DMS 273 treated with DMSO at 0.1 percent for 48 hours (cell line): ENCODE results near the gene C2CD4A.
"Not testable (repeated sequence)": the region's sequence is repeated elsewhere in the genome, so short reads cannot be mapped to it uniquely, and the experiment has no call there.

Experiments used
- DNase-seq: peaks from one replicate; lab custom pipeline; 2025; lab: John Stamatoyannopoulos, UW

The C2CD4A gene, protein sequence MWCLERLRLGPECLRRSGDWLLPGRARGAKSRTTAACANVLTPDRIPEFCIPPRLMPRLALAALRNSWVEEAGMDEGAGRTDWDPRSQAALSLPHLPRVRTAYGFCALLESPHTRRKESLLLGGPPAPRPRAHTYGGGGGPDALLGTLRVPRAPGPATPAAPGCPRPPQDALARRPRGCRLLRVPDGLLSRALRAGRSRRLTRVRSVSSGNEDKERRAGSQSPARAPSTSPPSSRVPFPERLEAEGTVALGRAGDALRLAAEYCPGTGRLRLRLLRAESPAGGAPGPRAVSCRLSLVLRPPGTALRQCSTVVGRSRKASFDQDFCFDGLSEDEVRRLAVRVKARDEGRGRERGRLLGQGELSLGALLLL

DNA sequence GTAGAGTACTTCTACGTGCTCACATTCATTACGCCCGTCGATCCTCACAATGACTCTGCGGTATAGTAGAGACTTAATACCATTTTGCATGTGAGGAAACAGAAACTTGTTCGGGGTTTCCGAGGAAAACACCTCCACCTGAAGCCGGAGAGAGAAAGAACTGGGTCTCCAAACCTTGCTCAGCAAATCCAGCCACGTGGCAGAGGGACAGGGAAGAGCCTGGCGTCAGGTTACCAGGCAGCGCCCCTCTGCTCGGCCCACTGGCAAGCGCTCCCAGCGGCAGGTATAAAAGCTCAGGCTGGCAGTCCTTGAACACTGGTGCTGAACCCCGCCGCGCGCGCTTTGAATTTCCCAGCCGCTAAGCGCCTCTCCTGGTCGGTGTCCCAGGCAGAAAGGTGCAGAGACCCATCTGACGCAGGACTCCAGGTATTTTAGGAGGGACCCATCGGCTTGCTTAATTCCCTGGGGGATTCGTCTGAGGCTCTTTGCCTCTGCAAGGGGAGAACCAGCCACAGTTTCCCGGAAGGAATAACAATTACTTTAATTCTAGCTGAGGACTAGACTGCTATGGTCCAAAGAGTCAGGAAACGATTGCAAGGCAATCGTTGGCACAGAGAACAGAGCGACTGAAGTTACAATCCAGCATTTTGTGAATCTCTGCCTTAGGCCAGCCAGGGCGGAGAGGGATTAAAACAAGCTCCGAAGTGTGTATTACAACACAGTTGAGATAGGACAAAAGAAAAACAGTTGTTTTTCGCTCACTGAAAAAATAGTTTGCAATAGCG, at the start of gene C2CD4A:
TSS of gene C2CD4A (plus strand) at position 315 of the 785 bp plus-strand sequence. CDS start 637 bp downstream, outside the sequence.
- peak; percentile 42 for DNase-seq

DNA sequence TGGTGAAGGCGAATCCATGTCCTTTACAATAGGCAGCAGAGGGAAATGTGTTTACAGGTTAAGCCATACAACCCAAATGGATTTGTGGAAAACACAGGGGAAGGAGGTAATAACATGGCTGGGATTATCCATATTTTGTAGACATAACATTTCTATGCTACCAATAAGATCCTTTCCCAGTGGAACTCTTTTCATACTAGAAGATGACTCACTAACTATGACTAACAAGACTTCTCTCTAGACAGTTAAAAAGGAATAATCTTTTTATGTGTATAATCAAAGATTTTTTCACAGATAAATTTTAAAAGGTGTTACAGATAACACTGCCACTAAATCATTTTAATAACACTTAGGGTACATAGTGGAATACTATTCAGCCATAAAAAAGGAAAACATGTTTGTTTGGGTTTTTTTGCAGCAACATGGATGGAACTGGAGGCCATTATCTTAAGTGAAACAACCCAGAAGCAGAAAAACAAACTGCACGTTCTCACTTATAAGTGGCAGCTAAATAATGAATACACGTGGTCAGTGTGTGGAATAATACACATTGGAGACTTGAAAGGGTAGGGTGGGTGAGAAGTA, 46.1 kb upstream of the C2CD4A start:
- no peak for DNase-seq

DNA sequence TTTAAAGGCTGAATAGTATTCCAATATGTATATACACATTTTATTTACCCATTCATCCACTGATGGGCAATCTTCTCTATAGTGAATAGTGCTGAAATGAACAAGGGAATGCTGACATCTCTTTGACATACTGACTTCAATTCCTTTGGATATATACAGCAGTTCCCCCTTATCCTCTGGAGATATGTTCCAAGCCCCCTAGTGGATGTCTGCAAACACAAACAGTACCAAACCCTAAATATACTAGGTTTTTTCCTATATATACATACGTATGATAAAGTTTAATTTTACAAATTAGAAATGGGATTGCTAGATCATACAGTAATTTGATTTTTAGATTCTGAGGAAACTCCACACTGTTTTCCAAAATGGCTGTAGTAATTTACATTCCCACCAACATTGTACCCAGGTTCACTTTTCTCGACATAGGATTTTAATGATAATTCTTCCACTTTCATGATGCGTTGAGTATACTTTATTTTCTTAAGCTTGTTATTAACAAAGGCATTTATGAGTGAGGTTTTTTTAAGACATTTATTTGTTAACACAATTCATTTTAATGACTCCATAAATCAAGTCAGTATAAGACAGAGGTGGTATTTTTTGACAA, 44.7 kb upstream of the C2CD4A start:
- no peak for DNase-seq

DNA sequence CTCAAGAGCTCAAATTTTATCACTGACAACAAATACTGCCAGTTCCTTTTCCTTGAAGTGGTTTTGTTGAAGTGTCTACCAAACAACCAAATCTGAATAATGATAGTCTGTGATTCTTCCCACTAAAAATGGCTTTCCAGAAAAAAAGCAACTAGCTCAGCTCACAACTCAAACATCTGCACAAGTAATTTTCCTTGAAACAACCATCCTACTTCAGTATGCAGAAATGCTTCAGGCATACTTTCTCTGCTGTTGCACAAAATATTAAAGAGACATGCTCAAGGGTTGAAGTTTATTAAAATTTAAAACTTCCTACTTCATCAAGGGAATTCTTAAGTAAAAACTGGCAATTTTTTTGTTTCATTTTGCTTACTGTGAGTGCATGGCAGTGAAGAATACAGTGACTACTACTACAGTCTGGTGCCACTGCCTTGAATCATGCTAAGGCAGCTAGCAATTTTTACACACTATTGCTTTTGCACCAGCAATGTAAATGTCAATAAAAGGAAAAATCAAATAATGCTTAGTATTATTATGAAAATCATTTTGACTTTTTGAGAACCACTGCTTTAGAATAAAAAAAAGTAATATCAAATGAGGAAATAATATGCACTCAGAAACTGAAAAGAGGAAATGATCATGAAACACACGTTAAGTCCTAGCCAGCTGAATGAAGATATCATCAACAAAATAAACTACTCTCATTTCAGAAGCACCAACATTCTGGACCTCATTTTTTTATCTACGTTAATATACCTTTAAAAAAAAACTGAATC, 40.1 kb upstream of the C2CD4A start:
- DNase-seq, result no peak

DNA sequence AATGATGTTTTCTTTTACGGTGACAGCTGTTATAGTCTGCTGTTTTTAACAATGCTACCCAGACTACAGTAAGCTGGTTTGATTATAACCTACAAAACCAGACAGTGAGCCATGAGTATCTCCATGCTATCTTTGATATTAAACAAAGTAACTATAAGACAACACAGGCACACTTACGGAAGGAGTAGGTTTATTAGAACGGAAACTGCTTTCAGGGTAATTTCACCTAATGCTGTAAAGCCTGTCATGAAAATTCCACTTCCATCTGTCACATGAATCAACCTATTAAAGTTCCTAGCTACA, 39.6 kb upstream of the C2CD4A start:
- peak; percentile 2 for DNase-seq

DNA sequence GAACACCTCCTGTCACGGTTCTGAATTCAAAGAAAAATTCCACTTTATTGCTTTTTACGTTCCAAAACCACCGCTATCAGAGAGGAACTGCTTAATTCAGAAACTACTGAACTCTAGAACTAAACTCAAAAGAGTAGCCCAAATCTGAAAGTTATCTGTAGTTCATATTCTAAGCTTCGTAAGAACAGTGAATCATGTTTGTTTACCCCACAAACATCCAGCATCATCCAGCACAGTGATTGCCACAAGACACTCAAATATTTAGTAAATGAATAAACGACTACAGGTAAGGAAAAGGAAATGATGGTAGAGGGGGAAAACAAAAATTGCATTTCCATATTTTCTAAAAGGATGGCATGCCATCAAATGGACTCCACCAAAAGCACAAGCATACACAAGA, 38.9 kb upstream of the C2CD4A start:
- DNase-seq, result no peak

DNA sequence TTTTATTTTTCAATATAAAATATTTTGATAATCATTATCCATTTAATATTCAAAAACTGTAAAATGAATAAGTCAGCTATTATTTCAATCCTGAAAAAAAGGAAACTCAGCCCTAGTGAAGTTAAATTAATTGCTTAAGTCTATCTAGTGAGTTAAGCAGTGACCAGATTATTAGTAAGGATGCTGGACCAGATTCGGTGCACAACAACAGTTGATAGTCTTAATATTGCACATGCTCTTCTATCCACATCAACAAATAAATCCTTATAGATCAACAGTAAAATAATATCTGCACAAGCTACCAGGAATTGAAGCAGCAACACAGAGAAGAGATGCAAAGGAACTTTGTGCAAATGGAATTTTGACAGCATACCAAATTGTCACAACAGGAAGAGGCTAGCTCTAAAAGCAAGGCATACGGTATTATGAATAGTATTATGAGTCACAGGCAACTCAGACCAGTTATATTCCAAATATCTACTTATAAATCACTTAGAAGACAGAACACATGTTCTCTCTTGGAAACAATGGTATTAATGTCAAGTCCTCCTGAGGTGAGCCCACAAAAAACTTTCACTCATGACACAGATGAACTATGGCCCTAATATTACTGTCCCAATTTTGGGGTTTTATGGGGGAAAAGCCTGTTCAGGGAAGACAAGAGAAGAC, 31.4 kb upstream of the C2CD4A start:
- DNase-seq, result no peak

DNA sequence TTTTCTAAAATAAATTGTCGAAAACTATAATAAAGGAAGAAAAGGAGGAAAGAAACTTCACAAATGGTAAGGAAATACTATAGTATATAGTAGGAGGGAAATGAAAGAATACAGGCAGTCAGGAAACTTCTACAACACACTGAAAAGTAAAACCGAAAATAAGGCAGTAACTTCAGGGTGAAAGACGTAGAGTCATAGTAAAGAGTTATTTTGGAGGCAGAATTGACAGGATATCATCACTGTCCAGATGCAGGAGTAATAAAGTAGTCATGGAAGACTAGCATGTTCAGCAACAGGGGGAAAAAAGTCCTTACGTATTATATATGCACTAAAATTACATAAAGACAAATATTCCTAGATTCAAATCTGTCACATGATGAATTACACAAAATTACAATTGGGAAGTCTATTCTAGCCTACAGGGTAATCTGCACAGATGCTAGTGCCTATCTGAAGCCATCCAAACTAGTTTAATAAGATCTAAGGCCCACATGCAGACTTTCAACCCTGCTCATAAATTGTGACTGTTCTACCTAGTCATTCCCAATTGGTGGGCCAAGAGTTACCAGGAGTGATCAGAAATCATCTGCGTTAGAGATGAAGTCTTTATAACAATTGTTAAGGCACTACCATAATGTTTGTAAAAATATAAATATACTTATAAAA, 20.6 kb upstream of the C2CD4A start:
- no peak for DNase-seq

DNA sequence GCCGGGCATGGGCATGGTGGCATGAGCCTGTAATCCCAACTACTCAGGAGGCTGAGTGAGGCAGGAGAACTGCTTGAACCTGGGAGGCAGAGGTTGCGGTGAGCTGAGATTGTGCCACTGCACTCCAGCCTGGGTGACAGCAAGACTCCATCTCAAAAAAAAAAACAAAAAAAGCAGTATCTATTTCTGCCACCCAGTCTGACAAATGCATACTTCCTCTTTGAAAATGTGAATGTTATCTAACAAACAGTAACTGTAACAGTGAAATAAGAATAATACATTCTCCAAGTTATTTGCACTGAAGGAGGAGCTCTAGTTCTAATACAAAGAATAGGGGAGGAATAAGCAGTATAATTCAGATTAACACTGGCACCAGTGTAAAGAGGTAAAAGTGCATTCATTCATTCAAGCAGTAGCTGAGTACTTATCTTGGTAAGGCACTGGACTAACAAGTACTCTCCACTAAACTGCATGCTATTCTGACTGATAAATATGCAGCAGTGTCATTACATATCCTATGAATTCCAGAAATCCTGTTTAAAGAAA, 19.4 kb upstream of the C2CD4A start:
- no peak for DNase-seq

DNA sequence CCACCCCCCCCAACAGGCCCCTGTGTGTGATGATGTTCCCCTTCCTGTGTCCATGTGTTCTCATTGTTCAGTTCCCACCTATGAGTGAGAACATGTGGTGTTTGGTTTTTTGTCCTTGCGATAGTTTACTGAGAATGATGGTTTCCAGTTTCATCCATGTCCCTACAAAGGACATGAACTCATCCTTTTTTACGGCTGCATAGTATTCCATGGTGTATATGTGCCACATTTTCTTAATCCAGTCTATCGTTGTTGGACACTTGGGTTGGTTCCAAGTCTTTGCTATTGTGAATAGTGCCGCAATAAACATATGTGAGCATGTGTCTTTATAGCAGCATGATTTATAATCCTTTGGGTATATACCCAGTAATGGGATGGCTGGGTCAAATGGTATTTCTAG, 18.5 kb upstream of the C2CD4A start:
- DNase-seq, result not testable (repeated sequence)

DNA sequence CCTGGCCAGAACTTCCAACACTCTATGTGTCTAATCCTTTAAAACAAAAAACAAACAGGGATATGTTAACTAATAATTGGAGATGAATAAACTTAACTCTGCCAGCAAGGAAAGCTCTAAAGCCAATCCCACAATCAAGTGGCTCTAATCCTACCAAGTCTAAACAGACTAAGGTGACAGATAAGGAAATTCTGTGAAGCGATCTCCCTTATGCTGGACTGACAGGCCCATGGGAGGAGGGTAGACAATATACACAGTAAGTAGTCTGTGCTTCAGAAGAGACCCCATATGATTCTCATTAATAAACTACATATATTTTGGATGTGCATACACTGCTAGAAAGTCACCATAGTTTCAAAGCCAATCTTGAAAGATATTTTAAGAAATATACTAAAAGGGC, 16.7 kb upstream of the C2CD4A start:
- no peak for DNase-seq

DNA sequence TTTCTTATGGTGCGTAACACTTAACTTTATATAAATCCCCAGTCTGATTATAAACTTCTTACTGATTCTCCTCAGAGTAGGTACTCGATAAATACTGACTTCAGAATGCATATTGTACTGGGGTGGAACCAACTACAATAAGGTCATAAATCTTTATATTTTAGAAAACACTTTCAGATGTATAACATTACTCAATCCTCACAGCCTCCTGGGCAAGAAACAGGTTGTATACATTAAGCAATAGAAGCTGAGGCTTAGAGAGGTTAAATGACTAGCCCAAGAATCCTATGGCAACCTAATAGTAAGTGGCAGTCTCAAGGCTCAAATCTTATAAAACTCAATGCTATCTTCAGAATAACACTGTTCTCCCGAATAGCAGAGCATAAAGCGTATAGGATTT, 15.6 kb upstream of the C2CD4A start:
- DNase-seq, result no peak

DNA sequence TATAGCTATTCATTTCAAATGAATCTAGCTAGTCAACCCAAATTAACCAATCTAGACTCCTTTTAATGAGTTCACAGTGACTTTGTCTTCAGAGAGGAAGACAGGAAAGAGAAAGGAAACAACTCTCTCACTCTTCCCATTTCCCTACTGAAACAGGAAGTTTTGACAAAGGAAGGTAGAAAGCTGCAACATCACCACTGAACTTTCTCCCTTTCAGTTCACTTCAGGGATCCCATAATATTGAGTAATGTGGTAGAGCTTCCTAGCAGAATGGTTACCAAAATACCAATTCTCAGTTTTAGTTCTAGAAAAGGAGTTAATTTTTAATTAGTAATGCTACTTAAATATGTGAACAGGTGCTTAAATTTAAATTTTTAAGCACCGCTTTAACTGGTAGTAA, 14.1 kb upstream of the C2CD4A start:
- DNase-seq, result no peak

DNA sequence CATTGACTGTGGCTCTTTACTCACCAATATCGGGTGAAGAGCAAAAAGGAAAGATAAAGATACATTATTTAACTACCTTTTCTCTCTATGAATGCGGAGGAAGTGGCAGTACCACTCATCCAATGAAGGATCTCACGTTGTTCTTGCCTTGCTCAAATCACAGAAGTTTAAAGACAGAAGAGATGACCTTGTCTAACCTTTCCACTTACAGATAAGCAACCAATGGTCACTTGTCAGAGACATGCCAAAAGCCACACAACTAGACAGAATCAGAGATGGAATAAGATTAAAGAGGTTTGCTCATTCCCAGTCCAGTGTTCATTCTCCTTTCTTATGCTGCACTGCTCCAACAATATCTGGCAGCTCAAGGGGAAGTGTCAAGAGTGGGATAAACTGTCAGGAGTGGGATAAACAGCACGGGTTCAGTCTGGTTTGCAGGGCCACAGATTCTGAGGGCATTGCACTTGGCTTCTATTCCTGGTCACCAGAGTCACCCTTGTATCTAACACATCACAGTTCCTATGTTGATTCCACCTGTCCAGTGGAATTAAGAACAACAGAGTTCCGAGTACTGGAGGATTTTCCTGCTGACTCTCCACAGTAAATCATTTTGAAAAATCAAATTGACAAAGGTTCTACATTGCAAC, 13.2 kb upstream of the C2CD4A start:
- DNase-seq, result no peak

DNA sequence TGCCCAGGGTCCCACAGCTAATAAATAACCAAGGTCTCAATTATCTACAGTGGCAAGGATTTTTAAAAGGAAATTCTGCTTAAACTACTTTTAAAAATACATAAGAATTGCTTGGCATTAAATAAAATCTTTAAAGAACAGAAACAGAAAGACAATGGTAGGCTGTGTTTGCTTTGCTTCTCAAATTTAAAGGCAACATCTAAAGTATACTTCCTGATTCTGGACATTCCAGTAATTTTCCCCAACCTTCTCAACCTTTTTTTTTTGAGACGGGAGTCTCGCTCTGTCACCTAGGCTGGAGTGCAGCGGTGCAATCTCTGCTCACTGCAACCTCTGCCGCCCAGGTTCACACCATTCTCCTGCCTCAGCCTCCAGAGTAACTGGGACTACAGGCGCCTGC, 11.8 kb upstream of the C2CD4A start:
- no peak for DNase-seq

DNA sequence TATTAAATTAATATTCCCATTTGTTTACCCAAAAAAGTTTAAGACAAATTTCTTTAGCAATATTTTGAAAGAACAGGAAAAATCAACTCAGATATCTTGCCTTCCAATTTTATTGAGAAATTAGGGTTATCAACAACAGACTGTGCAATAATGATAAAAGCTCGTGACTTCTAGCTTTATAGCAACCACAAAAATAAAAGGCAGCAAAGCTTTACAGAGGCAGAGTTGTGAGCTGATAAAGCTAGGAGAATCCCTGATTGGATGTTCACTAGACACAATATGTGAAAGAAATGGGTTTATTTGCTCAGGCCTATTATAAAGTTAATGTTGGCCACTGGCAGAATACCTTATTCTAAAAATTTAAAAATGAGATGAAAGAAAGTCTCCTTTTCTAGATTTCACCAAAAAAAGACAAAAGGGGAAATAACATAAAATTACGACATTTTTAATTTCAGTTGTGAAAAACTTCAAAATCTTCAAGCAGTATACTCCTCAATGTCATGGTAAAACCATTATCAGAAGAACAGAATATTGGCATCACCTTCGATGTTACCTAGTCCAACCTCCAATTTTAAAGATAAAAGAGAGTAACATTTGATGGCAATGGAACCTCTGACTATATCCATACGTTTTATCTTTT, 9.3 kb upstream of the C2CD4A start:
- DNase-seq, result no peak

DNA sequence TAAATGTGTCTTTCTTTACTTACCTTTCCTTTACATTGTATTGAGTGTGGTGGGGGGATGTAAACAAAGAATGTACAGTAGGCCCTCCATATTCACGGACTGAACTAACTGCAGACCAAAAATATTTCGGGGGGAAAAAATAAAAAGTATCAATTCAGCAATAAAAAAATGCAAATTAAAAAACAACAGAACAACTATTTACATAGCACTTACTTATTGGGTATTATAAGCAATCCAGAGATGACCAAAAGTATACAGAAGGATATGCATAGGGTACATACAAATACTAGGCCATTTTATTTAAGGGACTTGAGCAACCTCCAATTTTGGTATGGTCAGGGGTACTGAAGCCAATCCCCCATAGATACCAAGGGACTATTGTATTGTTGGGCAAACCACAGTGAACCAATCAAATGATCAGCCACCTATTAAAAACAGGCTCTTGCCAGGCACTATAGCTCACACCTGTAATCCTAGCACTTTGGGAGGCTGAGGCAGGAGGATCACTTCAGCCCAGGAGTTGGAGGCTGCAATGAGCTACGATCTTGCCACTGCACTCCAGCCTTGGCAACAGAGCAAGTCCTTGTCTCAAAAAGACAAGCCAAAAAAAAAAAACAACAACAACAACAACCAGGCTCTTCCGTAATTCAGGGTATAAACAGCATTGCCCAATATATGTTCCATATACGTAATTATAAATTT, 8.3 kb upstream of the C2CD4A start:
- DNase-seq, result no peak

DNA sequence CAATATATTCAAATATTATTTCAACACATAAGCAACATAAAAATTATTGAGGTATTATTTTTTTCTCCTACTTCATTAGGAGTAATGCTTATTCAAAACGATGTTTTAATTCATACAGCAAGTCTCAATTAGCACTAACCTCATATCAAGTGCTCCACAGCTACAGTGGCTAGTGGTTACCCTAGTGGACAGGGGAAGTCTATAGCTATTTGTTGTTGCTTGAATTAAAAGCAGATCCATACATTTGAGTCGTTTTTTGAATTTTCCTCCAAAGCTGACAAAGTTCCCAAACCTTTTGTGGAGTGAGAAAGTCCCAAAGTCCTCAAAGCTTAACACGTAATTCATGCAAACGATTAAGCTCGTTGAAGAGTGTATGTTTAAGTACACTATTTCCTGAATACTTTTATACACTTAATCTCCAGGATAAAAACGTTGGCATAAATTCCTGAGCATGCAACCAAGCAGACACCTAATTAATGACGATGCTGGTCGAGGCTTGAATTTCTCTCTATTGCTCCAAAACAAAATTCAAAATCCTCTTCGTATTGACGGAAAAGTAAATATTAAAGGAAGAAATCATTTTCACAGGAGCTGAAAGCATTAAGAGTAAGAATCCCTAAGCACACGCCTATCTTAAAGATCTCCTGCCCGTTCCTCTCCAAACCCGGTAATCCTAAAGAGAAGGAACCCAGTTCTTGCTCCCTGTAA, 7.5 kb upstream of the C2CD4A start:
- no peak for DNase-seq

DNA sequence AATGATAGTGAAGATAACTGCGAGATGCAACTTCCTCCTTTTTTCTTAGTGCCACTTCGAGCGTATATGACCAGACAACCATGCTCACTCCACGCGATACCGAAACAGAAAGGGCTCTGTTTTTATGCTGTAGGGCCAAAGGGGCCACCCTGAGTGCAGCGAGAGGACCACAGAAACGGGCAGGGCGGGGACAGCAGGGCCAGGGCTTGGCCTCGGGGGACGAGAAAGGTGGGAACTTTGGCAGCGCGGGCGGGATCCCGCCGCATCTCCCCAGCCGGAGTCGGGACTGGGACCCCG, 7.0 kb upstream of the C2CD4A start:
- no peak for DNase-seq
